GM12892 (cell line): ENCODE measurements around the gene SPNS1.
"Not testable (repeated sequence)": the region's sequence is repeated elsewhere in the genome, so short reads cannot be mapped to it uniquely, and the experiment has no call there.

Experiments used
- DNase-seq: peaks from one replicate; pipeline ENCODE4 v3.0.0; 2011; ENCODE audit not compliant: insufficient read length
- FAIRE-seq: peaks from 2 replicates; lab custom pipeline; 2011; peaks lifted over from hg19 to GRCh38; lab: Jason Lieb, UNC
- POLR2A ChIP-seq: IDR thresholded peaks from 2 replicates; pipeline ENCODE4 v1.6.1; 2011; ENCODE audit warnings: low read depth, low read length, control low read depth
- POLR2AphosphoS5 ChIP-seq: IDR thresholded peaks from 2 replicates; pipeline ENCODE4 v1.6.1; 2011; ENCODE audit warnings: low read depth, low read length, control low read depth
- TAF1 ChIP-seq: IDR thresholded peaks from 2 replicates; pipeline ENCODE4 v1.6.1; 2011; ENCODE audit warnings: low read depth, mild to moderate bottlenecking, control low read depth, low read length, borderline replicate concordance

SPNS1 gene

GRCh38 chr16:28964496-28964895 lies 10.1 kb upstream of the SPNS1 start:
- DNase-seq (no peak), FAIRE-seq (no peak)
- TF ChIP-seq TAF1 (no peak), POLR2A (no peak), POLR2AphosphoS5 (no peak)

GRCh38 chr16:28967156-28967555 lies 7.4 kb upstream of the SPNS1 start:
- no peak for TF ChIP-seq POLR2AphosphoS5
- no peak for TF ChIP-seq TAF1
- TF ChIP-seq POLR2A, result no peak
- FAIRE-seq, result no peak

DNA sequence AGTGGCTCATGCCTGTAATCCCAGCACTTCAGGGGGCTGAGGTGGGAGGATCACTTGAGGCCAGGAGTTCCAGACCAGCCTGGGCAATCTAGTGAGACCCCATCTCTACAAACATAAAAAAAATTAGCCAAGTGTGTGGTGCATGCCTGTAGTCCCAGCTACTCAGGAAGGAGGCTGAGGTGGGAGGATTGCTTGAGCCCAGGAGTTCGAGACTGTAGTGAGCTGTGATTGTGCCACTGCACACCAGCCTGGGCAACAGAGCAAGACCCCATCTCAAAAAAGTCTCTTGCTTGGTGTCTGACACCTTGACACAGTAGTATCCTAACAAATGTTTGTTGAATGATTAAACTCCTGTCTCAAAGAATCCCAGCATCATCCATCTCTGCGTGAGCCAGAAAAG lies 4.9 kb upstream of the SPNS1 start:
- DNase-seq, FAIRE-seq: not testable (repeated sequence)

More at GRCh38 chr16:28967156-28967555, 7.4 kb upstream of the SPNS1 start:
- no peak for DNase-seq

DNA sequence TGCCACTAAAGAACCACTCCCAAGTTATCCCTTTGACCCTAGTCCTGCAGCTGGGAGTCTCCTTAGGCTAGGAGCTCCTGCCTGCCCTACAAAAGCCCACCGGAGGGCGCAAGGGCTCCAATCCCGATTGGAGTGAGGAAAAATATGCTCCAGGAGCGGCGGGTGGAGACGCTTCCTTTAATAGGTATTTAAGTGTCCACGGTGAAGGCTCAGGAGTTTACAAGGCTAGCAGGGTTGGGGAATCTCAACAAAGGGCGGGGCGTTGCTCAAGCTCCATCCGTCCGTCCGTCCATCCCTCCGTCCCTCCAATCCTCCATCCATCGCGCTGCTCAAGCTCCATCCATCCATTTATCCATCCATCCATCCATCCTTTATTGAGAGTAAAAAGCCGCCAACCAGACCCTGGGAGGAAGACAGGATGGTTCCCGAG lies 556 bp upstream of the SPNS1 start:
- no peak for DNase-seq
- TF ChIP-seq POLR2AphosphoS5 (no peak), TAF1 (no peak), POLR2A (no peak)
- FAIRE-seq, result no peak

DNA sequence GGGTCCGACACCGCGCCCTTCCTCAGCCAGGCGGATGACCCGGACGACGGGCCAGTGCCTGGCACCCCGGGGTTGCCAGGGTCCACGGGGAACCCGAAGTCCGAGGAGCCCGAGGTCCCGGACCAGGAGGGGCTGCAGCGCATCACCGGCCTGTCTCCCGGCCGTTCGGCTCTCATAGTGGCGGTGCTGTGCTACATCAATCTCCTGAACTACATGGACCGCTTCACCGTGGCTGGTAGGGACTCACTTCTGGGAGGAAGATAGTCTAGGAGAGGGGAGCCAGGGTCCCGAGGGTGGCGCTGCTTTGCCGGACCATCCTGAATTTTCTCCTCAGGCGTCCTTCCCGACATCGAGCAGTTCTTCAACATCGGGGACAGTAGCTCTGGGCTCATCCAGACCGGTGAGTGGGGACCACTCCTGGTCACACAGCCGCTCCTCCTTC lies 601 bp downstream of the SPNS1 start:
- FAIRE-seq (no peak), DNase-seq (no peak)
- TF ChIP-seq TAF1, result no peak
- no peak for TF ChIP-seq POLR2A
- TF ChIP-seq POLR2AphosphoS5, result no peak

GRCh38 chr16:28977703-28978662 lies 3.4 kb downstream of the SPNS1 start:
- FAIRE-seq (no peak), DNase-seq (no peak)
- no peak for TF ChIP-seq TAF1
- TF ChIP-seq POLR2AphosphoS5, result no peak
- TF ChIP-seq POLR2A, result no peak

DNA sequence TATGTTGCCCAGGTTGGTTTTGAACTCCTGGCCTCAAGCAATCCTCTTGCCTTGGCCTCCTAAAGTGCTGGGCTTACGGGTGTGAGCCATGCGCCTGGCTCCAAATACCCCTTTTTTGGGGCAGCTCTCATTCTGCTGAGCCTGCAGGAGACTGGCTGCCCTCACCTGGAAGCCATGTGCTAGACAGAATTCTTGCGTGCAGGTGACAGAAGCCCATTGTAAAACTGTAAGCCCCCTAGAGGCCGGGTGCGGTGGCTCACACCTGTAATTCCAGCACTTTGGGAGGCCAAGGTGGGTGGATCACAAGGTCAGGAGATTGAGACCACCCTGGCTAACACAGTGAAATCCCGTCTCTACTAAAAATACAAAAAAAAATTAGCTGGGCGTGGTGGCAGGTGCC lies 5.8 kb downstream of the SPNS1 start:
- FAIRE-seq, DNase-seq: not testable (repeated sequence)

GRCh38 chr16:28980929-28981328 lies 6.4 kb downstream of the SPNS1 start:
- TF ChIP-seq POLR2A (no peak), TAF1 (no peak), POLR2AphosphoS5 (no peak)
- no peak for DNase-seq
- no peak for FAIRE-seq

- FAIRE-seq (peak; percentile 71), DNase-seq (peak; percentile 50)
- no peak for TF ChIP-seq POLR2AphosphoS5
- no peak for TF ChIP-seq POLR2A
- TF ChIP-seq TAF1, result no peak
Observed at GRCh38 chr16:28981517-28981916, 6.9 kb downstream of the SPNS1 start.

- TF ChIP-seq POLR2A (no peak), POLR2AphosphoS5 (peak; percentile 29; the same call in 1 of the 2 replicates), TAF1 (no peak)
- DNase-seq, result no peak
Observed at GRCh38 chr16:28982418-28982817, 7.8 kb downstream of the SPNS1 start.

DNA sequence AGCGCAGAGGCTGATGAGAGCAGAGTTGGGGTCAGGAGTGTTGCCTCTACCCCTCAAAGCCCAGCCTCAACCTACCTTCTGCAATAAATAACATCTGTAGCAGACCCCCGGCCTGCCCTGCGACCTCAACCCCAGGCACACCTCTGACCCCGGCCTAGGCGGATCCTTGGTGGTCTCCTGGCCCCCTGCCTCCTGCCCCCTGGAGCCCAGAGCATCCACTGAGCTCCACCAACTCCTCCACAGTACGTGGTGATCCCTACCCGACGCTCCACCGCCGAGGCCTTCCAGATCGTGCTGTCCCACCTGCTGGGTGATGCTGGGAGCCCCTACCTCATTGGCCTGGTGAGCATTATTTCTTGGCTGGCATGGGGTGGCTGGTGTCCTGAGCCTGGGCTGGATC lies 8.4 kb downstream of the SPNS1 start:
- DNase-seq (no peak), FAIRE-seq (no peak)
- TF ChIP-seq TAF1 (no peak), POLR2A (no peak), POLR2AphosphoS5 (no peak)

More at GRCh38 chr16:28982418-28982817, 7.8 kb downstream of the SPNS1 start:
- FAIRE-seq, result no peak

GRCh38 chr16:28983644-28984043 lies 9.1 kb downstream of the SPNS1 start:
- no peak for FAIRE-seq
- TF ChIP-seq TAF1 (no peak), POLR2A (no peak), POLR2AphosphoS5 (no peak)
- DNase-seq, result no peak
